Activated CD4-positive, alpha-beta T cell treated with anti-CD3 and anti-CD28 coated beads for 1 hour (primary cell): ENCODE results near the gene ISG20.

Source experiments
- DNase-seq: peaks from one replicate; pipeline ENCODE4 v3.0.0-alpha.2; 2020

ISG20 gene

GRCh38 chr15:88655800-88656488, 17.1 kb downstream of the ISG20 start:
- DNase-seq: no peak

- no peak for DNase-seq
These were observed 18.0 kb downstream of the ISG20 start for GRCh38 chr15:88656760-88657221.

- DNase-seq: no peak
These were observed 18.7 kb downstream of the ISG20 start for GRCh38 chr15:88657326-88658069.

GRCh38 chr15:88658070-88658965, 19.5 kb downstream of the ISG20 start:
- no peak for DNase-seq

- no peak for DNase-seq
These were observed 20.4 kb downstream of the ISG20 start for GRCh38 chr15:88658972-88659931.

- DNase-seq: no peak
These were observed 22.4 kb downstream of the ISG20 start for GRCh38 chr15:88661041-88661700.

- no peak for DNase-seq
These were observed 23.1 kb downstream of the ISG20 start for GRCh38 chr15:88661761-88662556.

GRCh38 chr15:88663141-88663621, 24.4 kb downstream of the ISG20 start:
- DNase-seq: no peak

- DNase-seq: no peak
These were observed 25.4 kb downstream of the ISG20 start for GRCh38 chr15:88664151-88664778.

- no peak for DNase-seq
These were observed 35.8 kb downstream of the ISG20 start for GRCh38 chr15:88674661-88675060.

- DNase-seq: no peak
These were observed 39.9 kb downstream of the ISG20 start for GRCh38 chr15:88678755-88679154.

GRCh38 chr15:88680241-88681001, 41.6 kb downstream of the ISG20 start:
- DNase-seq: no peak

- no peak for DNase-seq
These were observed 42.9 kb downstream of the ISG20 start for GRCh38 chr15:88681610-88682221.

- DNase-seq: no peak
These were observed 45.5 kb downstream of the ISG20 start for GRCh38 chr15:88684345-88684744.

GRCh38 chr15:88686166-88686565, 47.4 kb downstream of the ISG20 start:
- DNase-seq: no peak

GRCh38 chr15:88688394-88688933, 49.6 kb downstream of the ISG20 start:
- no peak for DNase-seq

GRCh38 chr15:88690331-88690730, 51.5 kb downstream of the ISG20 start:
- no peak for DNase-seq

- no peak for DNase-seq
These were observed 54.4 kb downstream of the ISG20 start for GRCh38 chr15:88693191-88693590.
